NOMO-1 (cell line): ENCODE data around the gene FAM8A1.

Experiments used
- DNase-seq, 2 experiments: peaks; one replicate each; lab custom pipeline; 2025; ENCODE audit not compliant: unreplicated experiment in 2 of 2; lab: John Stamatoyannopoulos, UW

FAM8A1 gene

DNA sequence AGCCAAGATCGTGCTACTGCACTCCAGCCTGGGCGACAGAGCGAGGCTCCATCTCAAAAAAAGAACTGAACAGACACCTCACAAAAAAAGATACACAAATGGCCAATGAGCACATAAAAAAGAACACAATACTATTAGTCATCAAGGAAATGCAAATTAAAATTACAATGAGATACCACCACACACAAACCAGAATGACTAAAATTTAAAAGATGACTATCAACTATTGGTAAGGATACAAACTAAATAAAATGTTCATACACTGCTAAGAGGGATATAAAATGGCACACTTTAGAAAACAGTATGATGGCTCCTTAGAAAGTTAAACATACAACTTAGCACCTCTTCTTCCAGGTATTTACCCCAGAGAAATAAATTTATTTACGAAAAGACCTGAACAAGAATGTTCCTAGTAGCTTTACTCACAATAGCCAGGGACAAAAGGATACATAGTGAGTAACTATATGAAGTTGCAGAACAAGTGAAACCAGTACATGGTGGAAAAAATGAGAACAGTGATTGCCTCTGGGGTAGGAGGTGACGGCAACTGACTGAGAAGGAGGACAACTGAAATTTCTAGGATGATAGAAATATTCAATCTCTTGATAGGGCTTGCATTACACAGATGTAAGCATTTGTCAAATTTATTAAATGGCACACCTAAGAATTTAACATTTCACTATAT lies 53.2 kb downstream of the FAM8A1 start:
- DNase-seq = no peak

GRCh38 chr6:17656092-17656491 lies 56.0 kb downstream of the FAM8A1 start:
- no peak for DNase-seq

DNA sequence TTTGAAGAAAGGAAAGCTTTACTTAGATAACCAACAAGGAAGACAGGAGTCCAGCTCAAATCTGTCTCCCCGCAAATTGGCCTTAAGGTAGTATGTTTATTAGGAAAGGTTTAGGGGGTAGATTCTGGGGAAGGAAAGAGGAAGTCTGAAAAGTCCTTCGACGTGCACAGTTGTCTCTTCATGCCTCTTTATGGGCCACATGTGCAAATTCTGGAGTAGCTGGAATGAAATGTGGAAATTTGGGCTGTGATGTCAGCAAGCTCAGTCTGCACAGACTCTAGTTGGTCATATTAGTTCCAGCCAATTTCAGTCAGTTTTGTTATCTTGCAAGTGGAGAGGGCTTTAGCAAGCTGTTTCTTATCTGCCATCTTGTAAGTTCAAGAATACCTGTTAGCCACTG lies 56.5 kb downstream of the FAM8A1 start:
- no peak for DNase-seq
